HG02885 (cell line): ENCODE data around the gene MAP4K3.

ENCODE experiments used
- ATAC-seq: cut with Tn5 transposase; IDR thresholded peaks from one replicate; pipeline ENCODE4 v1.9.1; 2021; ENCODE audit warnings: mild to moderate bottlenecking; ENCODE audit not compliant: unreplicated experiment, poor library complexity

Gene MAP4K3

DNA sequence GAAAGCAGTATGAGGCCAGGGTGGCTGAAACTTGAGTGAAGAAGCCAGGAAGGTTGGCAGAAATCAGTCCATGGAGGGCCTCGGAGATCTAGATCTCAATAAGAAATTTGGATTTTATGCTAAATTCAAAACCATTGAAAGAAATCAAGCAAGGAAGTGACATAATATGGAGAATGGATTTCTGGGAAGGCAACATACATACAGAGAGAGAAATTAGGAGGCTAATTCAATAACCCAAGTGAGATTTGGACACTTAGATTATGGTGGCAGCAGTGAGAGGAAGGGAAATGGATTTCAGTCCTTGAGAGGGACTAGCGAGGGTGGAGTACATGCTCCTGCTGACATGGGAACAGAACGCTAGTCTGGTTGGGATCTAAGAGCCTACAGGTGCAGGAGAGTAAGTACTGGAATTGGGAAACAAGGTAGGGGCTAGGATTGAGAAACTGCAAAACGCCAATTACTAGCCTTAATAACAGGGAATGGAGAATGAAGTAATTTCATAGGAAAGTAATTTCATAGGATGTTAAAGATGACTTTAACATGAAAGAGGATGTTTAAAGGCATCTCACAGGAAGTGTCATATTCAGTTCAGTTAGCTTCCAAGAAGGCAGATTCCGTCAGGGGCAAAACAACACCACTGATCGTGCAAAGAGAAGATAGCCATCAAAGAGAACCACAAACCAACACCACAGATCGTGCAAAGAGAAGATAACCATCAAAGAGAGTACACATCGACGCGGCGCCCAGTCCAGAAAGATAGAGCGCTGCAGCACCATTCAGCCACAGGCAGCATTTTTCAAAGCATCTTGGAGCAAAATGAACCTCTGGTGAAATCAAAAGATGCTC, 220.5 kb downstream of the MAP4K3 start:
- no peak for ATAC-seq

DNA sequence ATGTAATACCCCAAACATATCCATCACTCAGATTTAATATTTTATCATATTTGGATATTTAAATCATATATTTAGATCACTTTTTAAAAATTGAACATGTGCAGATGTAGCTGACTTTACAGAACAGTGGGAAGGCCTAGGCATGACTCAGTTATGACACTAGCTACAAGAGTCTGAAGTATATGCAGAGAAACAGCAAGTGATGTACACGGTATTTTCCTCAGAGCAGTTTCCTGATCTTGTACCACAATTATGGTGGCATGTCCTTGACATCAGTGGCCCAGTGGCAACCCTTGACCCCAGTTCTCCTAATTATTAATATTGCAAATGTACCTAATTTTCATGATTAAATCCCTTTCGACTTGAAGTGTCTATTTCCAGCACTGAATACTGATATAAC, 221.5 kb downstream of the MAP4K3 start:
- ATAC-seq = no peak

DNA sequence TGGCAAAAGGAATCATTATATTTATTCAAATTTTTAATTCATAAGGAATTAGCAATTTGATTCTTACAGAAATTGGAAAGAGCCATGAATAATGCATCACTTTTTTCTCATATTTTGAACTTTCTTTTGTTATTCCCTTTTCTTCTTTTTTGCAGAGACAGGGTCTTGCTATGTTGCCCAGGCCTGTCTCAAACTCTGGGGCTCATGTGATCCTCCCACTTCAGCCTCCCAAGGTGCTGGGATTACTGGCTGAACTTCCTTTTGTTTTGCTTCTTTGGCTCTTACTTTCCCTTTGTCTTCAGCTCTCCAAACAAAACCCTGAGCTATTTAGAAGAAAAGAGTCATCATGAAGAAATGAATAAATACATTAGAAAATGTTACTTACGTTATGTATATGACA, 224.1 kb downstream of the MAP4K3 start:
- ATAC-seq = no peak

GRCh38 chr2:39210846-39211245, 226.2 kb downstream of the MAP4K3 start:
- no peak for ATAC-seq

GRCh38 chr2:39203382-39203781, 233.7 kb downstream of the MAP4K3 start:
- ATAC-seq = no peak

GRCh38 chr2:39202639-39203369, 234.3 kb downstream of the MAP4K3 start:
- ATAC-seq = no peak
